Psoas muscle (tissue), 8 donors: ENCODE data around the gene LAMA4. TPM values are rescaled to one million over a fixed set of nuclear protein-coding genes. Genes with fewer than 3 reads are reported as not detected.

Source experiments
- ATAC-seq, 4 donors: fragments of 200-7000 bp; cut with Tn5 transposase; one replicate each; pipeline ENCODE4 v1.9.1; 2020; ENCODE audit warnings: moderate library complexity in 3 of 4, mild to moderate bottlenecking in 2 of 4
- DNase-seq, 2 donors: peaks; one replicate each; pipeline ENCODE4 v3.0.0-alpha.2; 2020
- H3K27ac ChIP-seq: fragments of 200-600 bp; one replicate; pipeline ENCODE4 v1.8.0; 2022
- H3K27me3 ChIP-seq, 3 donors: fragments of 200-600 bp in 1 of 3; one replicate each; pipeline versions ENCODE4 v1.6.1 to v1.8.0; 2013 to 2022; ENCODE audit warnings: low read length in 2 of 3, mild to moderate bottlenecking in 2 of 3, moderate library complexity in 1 of 3; ENCODE audit not compliant: insufficient read depth in 3 of 3
- H3K36me3 ChIP-seq, 2 donors: fragments of 200-600 bp in 1 of 2; one replicate each; pipeline versions ENCODE4 v1.6.1 to v1.8.0; 2013 to 2022; ENCODE audit warnings: low read depth in 1 of 2, mild to moderate bottlenecking in 1 of 2, moderate library complexity in 1 of 2; ENCODE audit not compliant: insufficient read depth in 1 of 2
- H3K4me1 ChIP-seq: fragments of 200-600 bp; one replicate; pipeline ENCODE4 v1.8.0; 2022
- H3K4me3 ChIP-seq: fragments of 200-600 bp; one replicate; pipeline ENCODE4 v1.8.0; 2022; ENCODE audit warnings: mild to moderate bottlenecking
- H3K9me3 ChIP-seq: fragments of 200-600 bp; one replicate; pipeline ENCODE4 v1.8.0; 2022
- CTCF ChIP-seq: fragments of 200-600 bp; IDR thresholded peaks from one replicate; pipeline ENCODE4 v1.8.0; 2022; ENCODE audit warnings: antibody characterized with exemption
- WGBS, 3 donors: extraction: QIAGEN DNeasy Blood & Tissue Kit; methylation state at CpG; one replicate each; pipeline versions ENCODE4 v1.1.6 to v1.1.7; 2013; 5-methylcytosine and 5-hydroxymethylcytosine counted together
- intact Hi-C, 2 donors: fragments of 100-400 bp; cut with DNase I; formaldehyde crosslinking; loops; one replicate each; pipeline versions ENCODE4 v1.11.0 to v1.14.2; 2022
- polyA plus RNA-seq, 3 donors: library from polyadenylated mRNA; stranded (reverse); fragments of 200-250 nt; gene quantifications; one replicate each; pipeline ENCODE4 v1.2.3, GENCODE V29; 2013
- total RNA-seq, 4 donors: library from RNA; stranded (reverse); fragmentation: NEBNext Ultra II Directional in 2 of 4; extraction: Animal tissue kit (Norgen Biotek cat#: 25700) in 2 of 4; gene quantifications; one replicate each; pipeline versions ENCODE4 v1.2.1 to v1.2.4, GENCODE V29; 2021 to 2023
- donor health status: healthy with polysubstance abuse.
- donor health status: DM: no; HTN: no; CAD: no; lungs with moderate emphysema.
- donor health status: Bipolar disorder and iron deficiency.
- donor health status: healthy.
- donor health status: DM: yes; HTN: yes; CAD: no.
- donor health status: DM: no; HTN: no; CAD: no.
- donor health status: DM: no; HTN: no; CAD: no.
- donor health status: DM: yes; HTN: yes; CAD: no.

The LAMA4 gene
- total and polyA plus RNA-seq, 7 donors = 3.0 to 15.8 (median 5.3) TPM

- Histone ChIP-seq H3K27me3 (no peaks in the 10 kb centered on the region), H3K36me3 (peaks cover 0 to 21% of the 10 kb centered on the region in 2 donors), H3K27ac (no peak overlapping the region), H3K4me3 (no peak overlapping the region), H3K4me1 (no peaks in the 10 kb centered on the region), H3K9me3 (no peaks in the 10 kb centered on the region)
- 67 to 82% (median 68%) methylated on average over 6 of the region's 6 CpGs for WGBS, 3 donors
- intact Hi-C loops = no loop called here
- no peak for ATAC-seq
- no peak for TF ChIP-seq CTCF
- DNase-seq = no peak
Observed at GRCh38 chr6:112065426-112065986, 188.9 kb downstream of the LAMA4 start.

GRCh38 chr6:112062966-112063365, 191.4 kb downstream of the LAMA4 start:
- ATAC-seq (no peak), DNase-seq (no peak)
- TF ChIP-seq CTCF = no peak
- no peaks in the 10 kb centered on the region for H3K4me1 ChIP-seq
- no peak overlapping the region for H3K4me3 ChIP-seq
- intact Hi-C loops = no loop called here
- no peaks in the 10 kb centered on the region for H3K27me3 ChIP-seq
- 83 to 85% (median 84%) methylated on average over 3 of the region's 3 CpGs for WGBS, 3 donors
- H3K36me3 ChIP-seq = peaks cover 0 to under 1% of the 10 kb centered on the region in 2 donors
- no peaks in the 10 kb centered on the region for H3K9me3 ChIP-seq
- H3K27ac ChIP-seq = no peak overlapping the region

- Histone ChIP-seq H3K27ac (no peak overlapping the region), H3K9me3 (no peaks in the 10 kb centered on the region), H3K4me3 (no peak overlapping the region), H3K36me3 (no peaks in the 10 kb centered on the region), H3K27me3 (no peaks in the 10 kb centered on the region), H3K4me1 (no peaks in the 10 kb centered on the region)
- TF ChIP-seq CTCF = no peak
- DNase-seq = no peak
- intact Hi-C loops = no loop called here
- ATAC-seq = no peak
- WGBS, 3 donors = 94 to 96% (median 96%) methylated on average over 4 of the region's 4 CpGs
Observed at GRCh38 chr6:112061605-112062004, 192.8 kb downstream of the LAMA4 start.

Other genes starting within 250 kb of the LAMA4 start
- not detected for gene CCN6, start 200.5 kb downstream of the LAMA4 start, total RNA-seq
- under 1 TPM in 1 of 3 donors, not detected in 2; 0.01 TPM for gene CCN6, start 200.5 kb downstream of the LAMA4 start, polyA plus RNA-seq
- 1 to 10 TPM; 5.6 to 7.0 (median 6.1) TPM for gene TUBE1, start 167.1 kb downstream of the LAMA4 start, total RNA-seq
- gene TUBE1, start 167.1 kb downstream of the LAMA4 start, polyA plus RNA-seq = 1 to 10 TPM; 4.7 to 6.9 (median 5.9) TPM
- 10 to 100 TPM in 2 of 4 donors, 1 to 10 TPM in 2; 7.2 to 17.7 (median 11.2) TPM for gene FAM229B, start 167.0 kb downstream of the LAMA4 start, total RNA-seq
- 10 to 100 TPM in 1 of 3 donors, 1 to 10 TPM in 2; 5.8 to 11.5 (median 7.6) TPM for gene FAM229B, start 167.0 kb downstream of the LAMA4 start, polyA plus RNA-seq
- gene RFPL4B, start 92.8 kb upstream of the LAMA4 start, total RNA-seq = not detected
- not detected for gene RFPL4B, start 92.8 kb upstream of the LAMA4 start, polyA plus RNA-seq